Prostate gland (tissue), 2 donors: ENCODE data around the gene ZNF787. TPM values are rescaled to one million over a fixed set of nuclear protein-coding genes. Genes with fewer than 3 reads are reported as not detected.
A peak's percentile ranks its signal among the peaks of the same experiment; 100 is the strongest.

Source experiments
- DNase-seq: peaks from one replicate; pipeline ENCODE4 v3.0.0-alpha.2; 2019; ENCODE audit warnings: low spot score
- H3K27ac ChIP-seq, 2 donors: fragments of 200-600 bp; sonication (generic); 2 replicates each; pipeline ENCODE4 v1.5.1; 2017 to 2019
- H3K27me3 ChIP-seq: fragments of 200-600 bp; sonication (generic); replicated peaks from 2 replicates; pipeline ENCODE4 v1.5.1; 2019; ENCODE audit not compliant: insufficient read depth
- H3K36me3 ChIP-seq, 2 donors: fragments of 200-600 bp; sonication (generic); 1 replicate in 1 of 2; 2 replicates in 1 of 2; pipeline versions ENCODE4 v1.5.1 to v1.8.1; 2017 to 2019
- H3K4me1 ChIP-seq: fragments of 200-600 bp; sonication (generic); replicated peaks from 2 replicates; pipeline ENCODE4 v1.5.1; 2019
- H3K4me3 ChIP-seq, 2 donors: fragments of 200-600 bp; sonication (generic); 2 replicates each; pipeline ENCODE4 v1.5.1; 2017 to 2019
- H3K9me3 ChIP-seq: fragments of 200-600 bp; sonication (generic); 2 replicates; pipeline ENCODE4 v1.5.1; 2017
- POLR2A ChIP-seq: fragments of 450-650 bp; IDR thresholded peaks from one replicate; pipeline ENCODE4 v1.6.1; 2016; ENCODE audit warnings: antibody characterized with exemption, mild to moderate bottlenecking
- POLR2AphosphoS5 ChIP-seq: sonication (generic); formaldehyde crosslinking; IDR thresholded peaks from one replicate; pipeline ENCODE4 v1.6.1; 2017; ENCODE audit warnings: antibody characterized with exemption
- WGBS: methylation state at CpG from one replicate; pipeline ENCODE4 v1.1.5; 2018; 5-methylcytosine and 5-hydroxymethylcytosine counted together
- intact Hi-C: fragments of 100-400 bp; cut with DNase I; formaldehyde crosslinking; loops from one replicate; pipeline ENCODE4 v1.14.2; 2022
- total RNA-seq, 2 donors: library from RNA; depleted of rRNA; stranded (reverse); fragments of >200 nt; gene quantifications; one replicate each; pipeline ENCODE4 v1.1.0, GENCODE V29; 2016
- TF ChIP-seq, protein P1 (sequence below), 4 experiments: fragments of 200-600 bp in 2 of 4; fragments of 450-650 bp in 2 of 4; sonication (generic) in 2 of 4; IDR thresholded peaks; 1 replicate in 3 of 4; 2 replicates in 1 of 4; pipeline ENCODE4 v1.5.1; 2016 to 2019; ENCODE audit warnings: antibody characterized with exemption in 4 of 4, mild to moderate bottlenecking in 2 of 4, moderate library complexity in 2 of 4

ZNF787 gene
- total RNA-seq, 2 donors from 2014 or later = 28.2 to 47.5 TPM

DNA sequence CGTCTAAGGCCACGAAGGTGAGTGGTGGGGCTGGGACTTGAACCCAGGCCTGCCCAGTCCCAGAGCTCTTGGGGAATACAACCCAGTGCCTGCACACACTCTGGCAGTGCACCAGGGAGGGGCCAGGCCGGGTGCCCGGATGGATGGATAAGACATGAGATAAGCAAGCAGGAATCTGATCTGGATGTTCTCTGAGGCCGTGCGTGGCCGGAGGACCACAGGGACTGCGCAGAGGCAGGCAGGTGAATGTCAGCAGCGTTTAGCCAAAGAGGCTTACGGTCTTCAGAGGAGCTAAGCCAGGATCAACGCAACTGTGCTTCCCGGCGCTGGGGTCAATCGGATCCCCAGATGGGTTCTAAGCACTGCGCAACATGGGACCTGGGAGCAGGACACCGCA, 1.5 kb downstream of the ZNF787 start:
- 24% methylated on average over 15 of the region's 16 CpGs for WGBS
- Histone ChIP-seq H3K27me3 (no peaks in the 10 kb centered on the region), H3K4me1 (peaks cover 10% of the 10 kb centered on the region)

DNA sequence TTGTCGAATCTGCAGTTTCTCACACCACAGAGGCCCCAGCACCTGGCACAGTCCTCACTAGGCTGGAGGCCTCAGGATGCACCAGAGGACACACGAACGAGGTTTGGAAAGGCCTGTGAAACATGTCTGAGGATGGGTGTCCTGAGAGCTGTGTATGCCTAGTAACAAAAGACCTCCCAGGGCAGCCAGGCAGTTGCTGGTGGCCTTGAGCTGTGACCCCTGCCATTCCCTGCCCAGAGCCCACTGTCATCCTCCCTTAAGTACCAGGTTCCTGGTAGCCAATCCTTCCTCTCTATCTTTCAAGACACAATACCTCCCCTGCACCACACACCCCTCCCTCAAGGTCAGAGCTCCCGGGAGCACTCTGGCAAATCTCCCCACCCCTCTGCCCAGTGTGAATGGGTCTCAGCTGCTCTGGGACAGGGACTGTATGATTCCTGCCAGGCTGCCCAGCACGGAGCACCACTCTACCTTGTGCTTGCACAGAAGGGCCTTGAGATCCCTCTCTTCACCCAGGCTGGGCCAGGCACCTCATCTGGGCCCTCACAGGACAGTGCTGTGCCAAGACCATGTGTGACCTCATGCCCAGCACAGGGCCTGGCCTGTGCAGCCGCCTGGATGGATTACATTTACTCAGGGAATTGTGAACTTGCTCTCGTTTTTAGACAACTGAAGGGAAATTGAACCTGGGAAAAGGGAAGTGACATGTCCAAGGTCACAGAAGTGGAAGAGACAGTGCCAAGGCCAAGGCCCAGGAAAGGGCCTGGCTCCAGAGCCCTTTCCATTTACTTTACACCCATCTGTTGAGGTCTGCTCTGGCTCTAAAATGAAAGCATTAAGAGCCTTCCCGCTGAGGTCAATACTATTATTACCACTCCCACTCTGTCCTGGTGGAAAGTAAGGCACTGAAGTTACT, 2.2 kb downstream of the ZNF787 start:
- WGBS = 29% methylated on average over 8 of the region's 8 CpGs
- Histone ChIP-seq H3K9me3 (no peaks in the 10 kb centered on the region), H3K27me3 (no peaks in the 10 kb centered on the region), H3K36me3 (no peaks in the 10 kb centered on the region), H3K27ac (peak overlapping the region; percentile 92 to 97), H3K4me3 (peak overlapping the region; percentile 69 to 95), H3K4me1 (peaks cover 10% of the 10 kb centered on the region)
- intact Hi-C loops = no loop called here
- TF ChIP-seq, protein P1, sequence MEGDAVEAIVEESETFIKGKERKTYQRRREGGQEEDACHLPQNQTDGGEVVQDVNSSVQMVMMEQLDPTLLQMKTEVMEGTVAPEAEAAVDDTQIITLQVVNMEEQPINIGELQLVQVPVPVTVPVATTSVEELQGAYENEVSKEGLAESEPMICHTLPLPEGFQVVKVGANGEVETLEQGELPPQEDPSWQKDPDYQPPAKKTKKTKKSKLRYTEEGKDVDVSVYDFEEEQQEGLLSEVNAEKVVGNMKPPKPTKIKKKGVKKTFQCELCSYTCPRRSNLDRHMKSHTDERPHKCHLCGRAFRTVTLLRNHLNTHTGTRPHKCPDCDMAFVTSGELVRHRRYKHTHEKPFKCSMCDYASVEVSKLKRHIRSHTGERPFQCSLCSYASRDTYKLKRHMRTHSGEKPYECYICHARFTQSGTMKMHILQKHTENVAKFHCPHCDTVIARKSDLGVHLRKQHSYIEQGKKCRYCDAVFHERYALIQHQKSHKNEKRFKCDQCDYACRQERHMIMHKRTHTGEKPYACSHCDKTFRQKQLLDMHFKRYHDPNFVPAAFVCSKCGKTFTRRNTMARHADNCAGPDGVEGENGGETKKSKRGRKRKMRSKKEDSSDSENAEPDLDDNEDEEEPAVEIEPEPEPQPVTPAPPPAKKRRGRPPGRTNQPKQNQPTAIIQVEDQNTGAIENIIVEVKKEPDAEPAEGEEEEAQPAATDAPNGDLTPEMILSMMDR (IDR thresholded peaks at IDR 0.05) = no peak
- TF ChIP-seq POLR2AphosphoS5 (no peak), POLR2A (no peak)
- no peak for DNase-seq

More for the DNA sequence above, 1.5 kb downstream of the ZNF787 start:
- Histone ChIP-seq H3K4me3 (peak overlapping the region; percentile 69 to 95), H3K27ac (peak overlapping the region; percentile 92 to 97), H3K9me3 (no peaks in the 10 kb centered on the region), H3K36me3 (no peaks in the 10 kb centered on the region)
- intact Hi-C loops = no loop called here
- TF ChIP-seq POLR2AphosphoS5 (no peak), POLR2A (no peak)
- TF ChIP-seq, protein P1 (IDR thresholded peaks at IDR 0.05) = no peak
- DNase-seq = no peak

DNA sequence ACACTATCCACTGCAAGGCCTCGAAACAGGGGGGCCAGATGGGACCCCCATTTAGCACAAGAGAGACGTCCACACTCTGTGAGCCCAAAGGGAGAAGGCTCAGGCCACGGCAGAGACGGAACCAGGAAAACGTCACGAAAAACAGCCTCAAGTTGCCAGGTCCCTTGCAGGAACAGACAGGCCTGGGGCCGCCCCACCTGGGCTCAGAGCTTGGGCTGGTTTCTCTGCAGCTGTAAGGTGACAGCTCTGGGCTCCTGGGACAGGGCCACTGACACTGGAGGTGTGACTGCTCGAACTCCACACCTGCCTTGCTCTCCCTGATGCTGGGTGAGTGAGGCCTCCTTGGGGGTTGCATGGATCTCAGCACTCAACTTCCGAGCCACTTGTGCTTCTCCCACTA, 3.2 kb downstream of the ZNF787 start:
- Histone ChIP-seq H3K27me3 (no peaks in the 10 kb centered on the region), H3K36me3 (no peaks in the 10 kb centered on the region), H3K4me3 (no peak overlapping the region), H3K9me3 (no peaks in the 10 kb centered on the region), H3K27ac (peak overlapping the region in 1 of 2 donors; percentile 38), H3K4me1 (peaks cover 14% of the 10 kb centered on the region)
- no peak for DNase-seq
- WGBS = 28% methylated on average over 9 of the region's 9 CpGs
- intact Hi-C loops = no loop called here
- TF ChIP-seq POLR2AphosphoS5 = no peak
- TF ChIP-seq, protein P1 (IDR thresholded peaks at IDR 0.05) = no peak
- TF ChIP-seq POLR2A = no peak

DNA sequence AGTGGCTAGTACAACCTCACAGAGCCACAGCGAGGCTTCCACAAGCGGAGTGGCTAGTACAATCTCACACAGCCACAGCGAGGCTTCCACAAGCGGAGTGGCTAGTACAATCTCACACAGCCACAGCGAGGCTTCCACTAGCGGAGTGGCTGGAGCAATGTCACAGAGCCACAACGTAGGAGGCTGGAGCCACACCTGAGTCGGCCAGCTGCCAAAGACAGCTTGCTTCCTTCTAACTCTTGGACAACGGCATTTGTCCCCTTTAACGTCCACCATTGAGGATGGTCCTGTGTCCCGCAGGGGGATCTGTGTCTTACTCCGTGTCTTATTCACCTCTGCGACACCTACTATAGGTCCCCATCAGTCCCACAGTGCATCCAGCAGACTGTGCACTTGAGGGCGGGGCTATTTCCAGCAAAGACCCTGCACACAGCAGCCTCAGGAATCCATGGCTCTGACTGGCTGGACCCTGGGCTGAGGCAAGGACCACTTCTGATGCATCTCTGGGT, 3.7 kb downstream of the ZNF787 start:
- no peaks in the 10 kb centered on the region for H3K36me3 ChIP-seq
- no peaks in the 10 kb centered on the region for H3K27me3 ChIP-seq
- H3K4me1 ChIP-seq = peaks cover 19% of the 10 kb centered on the region
- intact Hi-C loops = no loop called here
- WGBS = 70% methylated on average over 14 of the region's 14 CpGs
- H3K4me3 ChIP-seq = no peak overlapping the region
- peak overlapping the region in 1 of 2 donors; percentile 38 for H3K27ac ChIP-seq
- TF ChIP-seq, protein P1 (IDR thresholded peaks at IDR 0.05) = no peak
- TF ChIP-seq POLR2AphosphoS5 (no peak), POLR2A (no peak)
- DNase-seq = no peak
- H3K9me3 ChIP-seq = no peaks in the 10 kb centered on the region
